ENCODE data around the gene LCLAT1.

DNA sequence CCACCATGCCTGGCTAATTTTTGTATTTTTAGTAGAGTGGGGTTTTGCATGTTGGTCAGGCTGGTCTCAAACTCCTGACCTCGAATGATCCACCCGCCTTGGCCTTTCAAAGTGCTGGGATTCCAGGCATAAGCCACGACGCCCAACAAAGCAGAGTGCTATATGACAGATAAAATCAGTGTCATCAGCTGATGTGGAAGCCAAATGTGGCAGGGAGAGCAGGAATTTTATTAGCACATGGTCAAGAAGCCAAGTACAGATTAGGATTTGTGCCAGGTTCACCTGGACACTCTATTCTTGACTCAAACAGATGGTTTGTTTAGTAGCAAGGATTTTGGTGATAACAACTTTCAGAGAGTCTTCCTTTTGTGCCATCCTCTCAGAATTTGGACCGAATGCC, 62.7 kb downstream of the LCLAT1 start:
- no peak for TF ChIP-seq CTCF (IDR thresholded peaks at IDR 0.05)
- no peak for TF ChIP-seq POLR2A (IDR thresholded peaks at IDR 0.05)

Measured in adrenal gland (tissue), 5 donors.